NOMO-1 treated with DMSO at 0.1 percent for 48 hours (cell line): ENCODE measurements around the gene RHBDL1.

Source experiments
- DNase-seq: peaks from one replicate; lab custom pipeline; 2025; ENCODE audit not compliant: unreplicated experiment; lab: John Stamatoyannopoulos, UW

Gene RHBDL1

GRCh38 chr16:674968-675883, at the start of gene RHBDL1:
Gene RHBDL1, plus strand, starts transcription at chr16:675671. Its CDS starts 120 bp downstream, at chr16:675791.
- DNase-seq = no peak

GRCh38 chr16:625977-626765, 49.3 kb upstream of the RHBDL1 start:
- DNase-seq = no peak

GRCh38 chr16:626787-627453, 48.6 kb upstream of the RHBDL1 start:
- DNase-seq = no peak

GRCh38 chr16:627454-628239, 47.8 kb upstream of the RHBDL1 start:
- DNase-seq = no peak

GRCh38 chr16:628321-629061, 47.0 kb upstream of the RHBDL1 start:
- DNase-seq = no peak

- no peak for DNase-seq
Observed at GRCh38 chr16:629185-629832, 46.2 kb upstream of the RHBDL1 start.

GRCh38 chr16:629833-630248, 45.6 kb upstream of the RHBDL1 start:
- DNase-seq = no peak

GRCh38 chr16:630249-630814, 45.1 kb upstream of the RHBDL1 start:
- no peak for DNase-seq

- DNase-seq = no peak
Observed at GRCh38 chr16:630815-631405, 44.6 kb upstream of the RHBDL1 start, which contains the start of gene WFIKKN1. Gene WFIKKN1, plus strand, starts transcription at chr16:630985. Its CDS starts 269 bp downstream, at chr16:631254.

- no peak for DNase-seq
Observed at GRCh38 chr16:631808-632358, 43.6 kb upstream of the RHBDL1 start.

- no peak for DNase-seq
Observed at GRCh38 chr16:632486-633335, 42.8 kb upstream of the RHBDL1 start.

- no peak for DNase-seq
Observed at GRCh38 chr16:633336-634050, 42.0 kb upstream of the RHBDL1 start.

- DNase-seq = no peak
Observed at GRCh38 chr16:634051-634670, 41.3 kb upstream of the RHBDL1 start.

- DNase-seq = no peak
Observed at GRCh38 chr16:634996-635395, 40.5 kb upstream of the RHBDL1 start.

GRCh38 chr16:635573-636205, 39.8 kb upstream of the RHBDL1 start:
- DNase-seq = no peak
